ENCODE results near the gene ZFYVE16. TPM values are rescaled to one million over a fixed set of nuclear protein-coding genes. Genes with fewer than 3 reads are reported as not detected.
A peak's percentile ranks its signal among the peaks of the same experiment; 100 is the strongest.

ZFYVE16 gene
- total RNA-seq, 2 donors from 2014 or later: 27.8 to 34.5 TPM

DNA sequence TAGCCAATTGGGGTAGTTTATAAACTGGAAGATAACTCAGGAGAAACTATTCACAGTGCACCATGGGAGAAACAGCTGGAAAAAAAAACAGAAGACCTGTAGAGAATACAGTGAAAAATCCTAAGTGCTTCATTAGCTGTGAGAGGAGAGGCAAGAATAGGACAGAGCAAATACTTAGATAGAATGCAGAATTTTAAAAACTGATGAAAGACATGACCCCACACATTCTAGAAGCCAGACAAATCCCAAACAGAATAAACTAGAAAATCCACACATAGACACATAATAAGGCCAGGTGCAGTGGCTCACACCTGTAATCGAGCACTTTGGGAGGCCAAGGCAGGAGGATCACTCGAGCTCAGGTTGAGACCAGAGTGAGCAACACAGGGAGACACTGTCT lies 72.5 kb downstream of the ZFYVE16 start:
- TF ChIP-seq, protein P1, sequence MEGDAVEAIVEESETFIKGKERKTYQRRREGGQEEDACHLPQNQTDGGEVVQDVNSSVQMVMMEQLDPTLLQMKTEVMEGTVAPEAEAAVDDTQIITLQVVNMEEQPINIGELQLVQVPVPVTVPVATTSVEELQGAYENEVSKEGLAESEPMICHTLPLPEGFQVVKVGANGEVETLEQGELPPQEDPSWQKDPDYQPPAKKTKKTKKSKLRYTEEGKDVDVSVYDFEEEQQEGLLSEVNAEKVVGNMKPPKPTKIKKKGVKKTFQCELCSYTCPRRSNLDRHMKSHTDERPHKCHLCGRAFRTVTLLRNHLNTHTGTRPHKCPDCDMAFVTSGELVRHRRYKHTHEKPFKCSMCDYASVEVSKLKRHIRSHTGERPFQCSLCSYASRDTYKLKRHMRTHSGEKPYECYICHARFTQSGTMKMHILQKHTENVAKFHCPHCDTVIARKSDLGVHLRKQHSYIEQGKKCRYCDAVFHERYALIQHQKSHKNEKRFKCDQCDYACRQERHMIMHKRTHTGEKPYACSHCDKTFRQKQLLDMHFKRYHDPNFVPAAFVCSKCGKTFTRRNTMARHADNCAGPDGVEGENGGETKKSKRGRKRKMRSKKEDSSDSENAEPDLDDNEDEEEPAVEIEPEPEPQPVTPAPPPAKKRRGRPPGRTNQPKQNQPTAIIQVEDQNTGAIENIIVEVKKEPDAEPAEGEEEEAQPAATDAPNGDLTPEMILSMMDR (IDR thresholded peaks at IDR 0.05): no peak
- H3K9me3 ChIP-seq: peaks cover 0 to 14% of the 10 kb centered on the region in 2 donors
- peaks cover 23% of the 10 kb centered on the region for H3K36me3 ChIP-seq
- no peak for DNase-seq (ENCODE audit: low spot score)
- H3K4me1 ChIP-seq: no peaks in the 10 kb centered on the region
- no peak overlapping the region for H3K27ac ChIP-seq
- H3K27me3 ChIP-seq: no peaks in the 10 kb centered on the region
- no peak overlapping the region for H3K4me3 ChIP-seq

DNA sequence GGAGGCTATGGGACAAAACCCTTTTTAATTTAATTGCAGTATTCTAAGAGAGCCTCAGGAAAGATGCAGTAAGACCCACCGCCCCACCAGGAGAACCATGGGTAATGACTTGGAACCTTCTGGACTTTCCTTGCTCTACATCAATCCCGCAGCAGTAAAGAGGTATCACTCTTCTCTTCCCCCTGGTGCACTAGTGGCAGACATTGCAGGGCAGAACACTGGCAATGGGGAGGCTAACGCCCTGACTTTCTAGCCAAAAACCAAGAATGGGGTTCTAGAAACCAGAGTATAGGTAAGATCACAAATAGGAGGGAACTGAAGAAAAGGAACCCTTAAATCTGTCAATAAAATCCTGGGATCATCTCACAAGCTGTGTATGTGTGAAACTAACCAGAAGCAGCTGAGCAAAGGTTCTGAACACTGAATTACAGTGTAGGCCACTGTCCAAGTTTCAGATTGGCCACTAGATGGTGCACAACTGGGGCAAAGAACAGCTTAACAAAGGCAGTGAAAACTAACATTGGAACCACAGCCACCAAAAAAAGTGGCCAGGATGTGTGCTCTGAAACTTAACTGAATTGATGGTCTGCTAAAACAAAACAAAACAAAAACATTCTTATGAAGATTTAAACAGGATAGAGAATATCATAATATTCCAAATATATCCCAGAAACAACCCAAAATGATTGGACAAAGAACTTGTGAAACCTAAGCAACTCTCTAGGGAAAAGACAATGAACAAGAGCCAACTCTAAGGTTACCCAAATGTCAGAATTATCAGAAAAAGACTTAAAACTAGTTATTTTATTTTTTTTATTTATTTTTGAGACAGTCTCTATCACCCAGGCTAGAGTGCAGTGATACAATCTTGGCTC lies 73.4 kb downstream of the ZFYVE16 start:
- no peak overlapping the region for H3K4me3 ChIP-seq
- no peak for DNase-seq (ENCODE audit: low spot score)
- TF ChIP-seq, protein P1 (IDR thresholded peaks at IDR 0.05): peak in 1 of 2 donors; percentile 67
- no peaks in the 10 kb centered on the region for H3K4me1 ChIP-seq
- peaks cover 0 to 14% of the 10 kb centered on the region in 2 donors for H3K9me3 ChIP-seq
- no peak overlapping the region for H3K27ac ChIP-seq
- H3K27me3 ChIP-seq: no peaks in the 10 kb centered on the region
- H3K36me3 ChIP-seq: peaks cover 14% of the 10 kb centered on the region

DNA sequence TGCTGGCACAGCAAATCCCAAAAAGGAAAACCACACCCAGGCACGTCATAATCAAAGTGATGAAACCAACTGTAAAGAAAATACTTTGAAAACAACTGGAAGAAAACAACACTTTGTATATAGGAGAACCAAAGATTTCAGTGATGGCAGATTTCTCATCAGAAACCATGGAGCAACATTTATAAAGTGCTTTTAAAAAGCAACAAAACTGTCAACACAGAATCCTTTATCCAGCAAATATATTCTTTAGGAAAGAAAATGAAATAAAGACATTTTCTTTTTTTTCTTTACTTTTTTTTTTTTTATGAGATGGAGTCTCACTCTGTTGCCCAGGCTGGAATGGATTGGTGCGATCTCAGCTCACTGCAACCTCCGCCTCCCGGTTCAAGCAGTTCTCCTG lies 74.7 kb downstream of the ZFYVE16 start:
- no peak overlapping the region for H3K4me3 ChIP-seq
- H3K4me1 ChIP-seq: peaks cover 0 to 4% of the 10 kb centered on the region in 2 donors
- TF ChIP-seq, protein P1 (IDR thresholded peaks at IDR 0.05): no peak
- peaks cover 0 to 14% of the 10 kb centered on the region in 2 donors for H3K9me3 ChIP-seq
- H3K27me3 ChIP-seq: no peaks in the 10 kb centered on the region
- DNase-seq (ENCODE audit: low spot score): no peak
- no peak overlapping the region for H3K27ac ChIP-seq
- H3K36me3 ChIP-seq: peaks cover 6% of the 10 kb centered on the region

- no peak overlapping the region for H3K4me3 ChIP-seq
These were observed 75.9 kb downstream of the ZFYVE16 start for GRCh38 chr5:80483636-80484232.

DNA sequence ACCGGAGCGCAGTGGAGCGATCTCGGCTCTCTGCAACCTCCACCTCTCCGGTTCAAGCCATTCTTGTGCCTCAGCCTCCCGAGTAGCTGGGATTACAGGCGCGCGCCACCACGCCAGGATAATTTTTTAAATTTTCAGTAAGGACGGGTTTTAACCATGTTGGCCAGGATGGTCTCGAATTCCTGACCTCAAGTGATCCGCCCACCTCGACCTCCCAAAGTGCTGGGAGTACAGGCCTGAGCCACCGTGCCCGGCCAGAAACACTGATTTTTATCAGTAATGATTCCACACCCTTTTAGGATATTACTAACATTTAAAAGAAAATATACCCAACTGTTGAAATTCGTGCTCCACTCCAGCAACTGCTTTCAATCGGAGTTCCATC lies 79.6 kb downstream of the ZFYVE16 start:
- DNase-seq (ENCODE audit: low spot score): no peak
- Histone ChIP-seq H3K4me1 (peaks cover 0 to 8% of the 10 kb centered on the region in 2 donors), H3K9me3 (peaks cover 0 to 7% of the 10 kb centered on the region in 2 donors), H3K27ac (peak overlapping the region; percentile 77 to 80), H3K4me3 (peak overlapping the region; percentile 72 to 83), H3K36me3 (no peaks in the 10 kb centered on the region), H3K27me3 (no peaks in the 10 kb centered on the region)
- TF ChIP-seq, protein P1 (IDR thresholded peaks at IDR 0.05): no peak

More at GRCh38 chr5:80483636-80484232, 75.9 kb downstream of the ZFYVE16 start:
- Histone ChIP-seq H3K9me3 (peaks cover 0 to 14% of the 10 kb centered on the region in 2 donors), H3K27ac (no peak overlapping the region), H3K4me1 (peaks cover 0 to 7% of the 10 kb centered on the region in 2 donors), H3K36me3 (no peaks in the 10 kb centered on the region), H3K27me3 (no peaks in the 10 kb centered on the region)
- DNase-seq (ENCODE audit: low spot score): no peak
- TF ChIP-seq, protein P1 (IDR thresholded peaks at IDR 0.05): no peak

All from right atrium auricular region (tissue), 2 donors.